NB4 (cell line): ENCODE results near the gene PRRC1.

ENCODE experiments used
- TF ChIP-seq, protein P1 (sequence below): IDR thresholded peaks from one replicate; pipeline ENCODE4 v1.5.1; 2012; ENCODE audit warnings: low read depth, low read length
- TF ChIP-seq, protein P2 (sequence below): IDR thresholded peaks from 2 replicates; pipeline ENCODE4 v1.6.1; 2011; ENCODE audit warnings: low read depth, low read length

DNA sequence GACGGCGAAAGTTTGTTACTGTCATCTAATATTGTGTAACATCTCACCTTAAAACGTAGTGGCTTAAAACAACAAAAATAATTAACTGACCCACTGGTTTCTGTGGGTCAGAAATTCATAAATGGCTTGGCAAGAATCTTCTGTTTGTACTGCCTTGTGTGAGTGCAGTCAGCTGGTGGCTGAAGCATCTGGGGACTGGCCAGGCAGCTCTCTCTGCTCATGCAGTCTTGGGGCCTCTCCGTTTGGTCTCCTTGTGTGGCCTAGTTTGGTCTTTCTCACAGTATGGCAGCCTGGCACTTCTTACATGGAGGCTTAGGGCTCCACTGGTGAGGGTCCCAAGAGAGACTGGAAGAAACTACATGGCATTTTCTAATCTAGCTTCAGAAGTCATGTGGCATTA lies 82.4 kb downstream of the PRRC1 start:
- TF ChIP-seq, protein P1, sequence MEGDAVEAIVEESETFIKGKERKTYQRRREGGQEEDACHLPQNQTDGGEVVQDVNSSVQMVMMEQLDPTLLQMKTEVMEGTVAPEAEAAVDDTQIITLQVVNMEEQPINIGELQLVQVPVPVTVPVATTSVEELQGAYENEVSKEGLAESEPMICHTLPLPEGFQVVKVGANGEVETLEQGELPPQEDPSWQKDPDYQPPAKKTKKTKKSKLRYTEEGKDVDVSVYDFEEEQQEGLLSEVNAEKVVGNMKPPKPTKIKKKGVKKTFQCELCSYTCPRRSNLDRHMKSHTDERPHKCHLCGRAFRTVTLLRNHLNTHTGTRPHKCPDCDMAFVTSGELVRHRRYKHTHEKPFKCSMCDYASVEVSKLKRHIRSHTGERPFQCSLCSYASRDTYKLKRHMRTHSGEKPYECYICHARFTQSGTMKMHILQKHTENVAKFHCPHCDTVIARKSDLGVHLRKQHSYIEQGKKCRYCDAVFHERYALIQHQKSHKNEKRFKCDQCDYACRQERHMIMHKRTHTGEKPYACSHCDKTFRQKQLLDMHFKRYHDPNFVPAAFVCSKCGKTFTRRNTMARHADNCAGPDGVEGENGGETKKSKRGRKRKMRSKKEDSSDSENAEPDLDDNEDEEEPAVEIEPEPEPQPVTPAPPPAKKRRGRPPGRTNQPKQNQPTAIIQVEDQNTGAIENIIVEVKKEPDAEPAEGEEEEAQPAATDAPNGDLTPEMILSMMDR: no peak
- TF ChIP-seq, protein P2, sequence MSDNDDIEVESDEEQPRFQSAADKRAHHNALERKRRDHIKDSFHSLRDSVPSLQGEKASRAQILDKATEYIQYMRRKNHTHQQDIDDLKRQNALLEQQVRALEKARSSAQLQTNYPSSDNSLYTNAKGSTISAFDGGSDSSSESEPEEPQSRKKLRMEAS: no peak
